Measurements from ENCODE around the gene TAS2R38. TPM values are rescaled to one million over a fixed set of nuclear protein-coding genes. Genes with fewer than 3 reads are reported as not detected.

The TAS2R38 gene
- total RNA-seq, 1 donor from 2014 or later: 5.1 TPM

Other genes with a start within 250 kb of the TAS2R38 start
- 89.1 TPM for gene SSBP1, start 235.4 kb downstream of the TAS2R38 start, total RNA-seq (ENCODE audit: insufficient read depth, low replicate concordance)
- gene TAS2R3, start 209.7 kb downstream of the TAS2R38 start, total RNA-seq (ENCODE audit: insufficient read depth, low replicate concordance): 10.6 TPM
- 4.1 TPM for gene TAS2R4, start 197.1 kb downstream of the TAS2R38 start, total RNA-seq (ENCODE audit: insufficient read depth, low replicate concordance)
- 0.72 TPM for gene TAS2R5, start 183.6 kb downstream of the TAS2R38 start, total RNA-seq (ENCODE audit: insufficient read depth, low replicate concordance)
- 0.72 TPM for gene PRSS37, start 132.3 kb downstream of the TAS2R38 start, total RNA-seq (ENCODE audit: insufficient read depth, low replicate concordance)
- not detected for gene OR9A4, start 57.4 kb downstream of the TAS2R38 start, total RNA-seq (ENCODE audit: insufficient read depth, low replicate concordance)
- 10.8 TPM for gene CLEC5A, start 26.8 kb downstream of the TAS2R38 start, total RNA-seq (ENCODE audit: insufficient read depth, low replicate concordance)
- 1.4 TPM for gene MGAM, start 22.1 kb upstream of the TAS2R38 start, total RNA-seq (ENCODE audit: insufficient read depth, low replicate concordance)
- 2.9 TPM for gene MGAM2, start 137.9 kb upstream of the TAS2R38 start, total RNA-seq (ENCODE audit: insufficient read depth, low replicate concordance)

Data from umbilical cord (tissue), 1 donor.